IPS DF 4.7 (cell line): ENCODE measurements around the gene BAG5.
"Not testable (repeated sequence)": the region's sequence is repeated elsewhere in the genome, so short reads cannot be mapped to it uniquely, and the experiment has no call there.

Experiments
- DNase-seq: peaks from one replicate; pipeline ENCODE4 v3.0.0-alpha.2; 2013; ENCODE audit warnings: low spot score; ENCODE audit errors: extremely low read depth

Gene BAG5

GRCh38 chr14:103524002-103524935, 38.2 kb downstream of the BAG5 start:
- DNase-seq: no peak

DNA sequence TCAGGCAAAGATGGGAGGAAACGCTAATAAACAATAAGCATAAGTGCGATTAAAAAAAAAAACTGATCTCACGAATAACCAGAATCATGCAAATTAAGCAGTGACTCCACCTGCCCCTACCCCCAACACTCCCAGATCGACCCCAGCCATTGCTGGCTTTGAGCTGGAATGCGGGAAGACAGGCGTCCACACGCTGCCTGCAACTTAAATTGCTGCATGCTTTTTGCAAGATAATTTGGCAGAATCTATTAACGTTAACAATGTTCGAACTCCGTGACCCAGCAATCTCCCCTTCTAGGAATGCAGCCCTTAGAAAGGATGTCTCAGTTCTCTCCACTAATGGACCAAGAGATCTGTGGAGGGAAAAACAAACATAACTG, 38.9 kb downstream of the BAG5 start:
- DNase-seq: no peak

DNA sequence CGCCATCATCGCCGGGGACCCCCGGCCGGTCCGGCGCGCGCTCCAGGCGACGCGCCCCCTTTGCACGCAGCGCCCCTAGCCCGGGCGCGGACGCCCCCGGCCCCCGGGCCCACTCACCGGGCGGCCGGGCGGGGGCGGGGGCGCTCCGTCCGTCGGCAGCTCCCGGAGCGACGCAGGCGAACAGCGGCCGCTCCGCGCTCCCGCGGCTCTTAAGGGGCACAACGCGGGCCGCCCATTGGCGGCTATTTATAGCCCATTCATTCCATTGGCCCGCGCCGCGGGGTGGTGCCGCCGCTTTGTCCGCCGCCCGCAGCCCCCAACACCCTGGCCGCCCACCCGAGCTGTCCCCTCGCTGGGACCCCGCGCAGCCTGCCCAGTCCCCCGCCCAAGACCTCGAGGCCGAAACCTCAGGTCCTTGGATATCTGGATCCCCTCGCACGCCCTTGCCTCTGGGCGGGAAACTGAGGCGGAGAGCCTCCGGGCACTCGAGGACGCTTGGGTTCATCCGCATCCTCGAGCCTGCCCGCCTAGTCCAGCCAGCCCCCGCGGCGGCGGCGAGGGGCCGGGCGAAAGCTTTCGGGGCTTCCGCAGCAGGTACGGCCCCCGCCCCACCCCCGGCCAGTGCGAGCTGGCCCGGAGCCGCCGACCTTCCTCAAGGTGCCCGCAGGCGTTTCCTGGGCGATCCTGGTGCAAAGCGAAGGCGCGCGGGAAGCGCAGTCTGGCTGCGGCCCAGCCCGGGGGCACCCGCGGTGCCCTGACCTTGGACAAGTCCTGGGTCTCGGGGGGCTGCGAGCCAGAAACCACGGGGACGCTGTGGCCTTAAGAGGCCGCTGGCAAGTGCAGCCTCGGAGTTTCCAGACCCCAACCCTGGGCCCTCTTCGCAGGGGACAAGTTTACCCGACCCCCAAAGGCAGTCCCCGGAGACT, 39.5 kb downstream of the BAG5 start, which contains the start of gene CKB:
CKB (minus strand) TSS at position 182 of the 926 bp plus-strand sequence. CDS start 337 bp downstream, outside the sequence.
- DNase-seq: no peak

- no peak for DNase-seq
Observed at GRCh38 chr14:103521951-103522563, 40.4 kb downstream of the BAG5 start.

DNA sequence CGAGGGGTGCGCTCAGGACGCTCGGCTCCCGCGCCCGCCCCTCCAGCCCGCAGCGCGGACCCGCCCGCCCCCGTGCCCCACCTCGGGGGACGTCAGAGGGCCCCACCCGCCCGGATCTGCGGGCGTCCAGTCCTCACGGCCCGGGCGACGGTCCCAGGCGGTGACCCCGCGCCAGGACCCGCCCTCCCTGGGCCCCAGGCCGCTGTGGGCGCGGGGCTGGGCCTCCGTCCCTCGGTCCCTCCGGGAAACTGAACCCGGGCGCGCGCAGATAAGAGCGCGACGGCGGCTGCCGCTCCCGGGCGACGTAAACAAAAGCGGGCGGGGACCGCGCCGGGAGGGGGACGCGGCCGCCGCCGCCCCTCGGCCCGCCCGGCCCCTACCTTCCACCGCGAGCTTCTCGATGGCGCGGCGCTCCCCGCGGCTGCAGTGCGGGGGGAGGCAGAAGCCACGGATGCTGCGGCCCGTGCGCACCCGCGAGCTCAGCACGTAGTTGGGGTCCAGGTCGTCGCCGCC, 41.0 kb downstream of the BAG5 start:
- DNase-seq: no peak

DNA sequence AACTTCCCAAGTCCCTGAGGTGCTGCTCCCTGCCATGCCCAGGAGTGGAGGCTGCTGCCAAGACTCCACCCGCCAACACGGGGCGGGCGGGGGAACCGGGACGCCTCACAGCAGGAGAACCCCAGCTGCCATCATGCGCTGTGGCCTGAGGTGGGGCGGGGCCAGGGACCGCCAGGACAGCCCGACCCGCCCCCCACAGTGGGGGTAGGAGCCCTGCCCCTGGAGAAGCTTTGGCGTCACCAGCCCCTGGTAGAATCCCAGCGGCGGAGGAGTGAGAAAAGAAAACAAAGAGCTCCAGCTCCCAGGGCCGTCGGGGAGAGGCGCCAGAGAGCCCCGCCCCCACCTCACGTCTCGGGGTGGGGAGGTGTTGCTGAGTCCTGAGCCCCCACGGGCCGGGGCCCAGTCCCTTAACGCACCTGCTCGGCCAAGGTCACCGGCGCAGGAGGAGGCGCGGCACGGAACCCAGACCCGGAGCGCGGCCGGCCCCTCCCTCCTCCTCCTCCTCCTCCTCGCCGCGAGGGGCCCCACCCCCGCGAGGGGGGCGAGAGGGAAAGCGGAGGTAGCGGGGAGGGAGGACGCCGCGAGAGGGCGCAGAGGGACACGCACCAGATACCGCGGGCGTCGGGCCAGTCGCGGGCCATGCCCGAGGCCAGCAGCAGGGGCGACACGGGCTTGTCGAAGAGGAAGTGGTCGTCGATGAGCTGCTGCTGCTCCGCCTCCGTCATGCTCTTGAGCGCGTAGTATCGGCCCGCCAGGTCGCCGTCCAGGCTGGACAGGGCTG, 41.6 kb downstream of the BAG5 start:
- no peak for DNase-seq

- no peak for DNase-seq
Observed at GRCh38 chr14:103520269-103520656, 42.2 kb downstream of the BAG5 start.

DNA sequence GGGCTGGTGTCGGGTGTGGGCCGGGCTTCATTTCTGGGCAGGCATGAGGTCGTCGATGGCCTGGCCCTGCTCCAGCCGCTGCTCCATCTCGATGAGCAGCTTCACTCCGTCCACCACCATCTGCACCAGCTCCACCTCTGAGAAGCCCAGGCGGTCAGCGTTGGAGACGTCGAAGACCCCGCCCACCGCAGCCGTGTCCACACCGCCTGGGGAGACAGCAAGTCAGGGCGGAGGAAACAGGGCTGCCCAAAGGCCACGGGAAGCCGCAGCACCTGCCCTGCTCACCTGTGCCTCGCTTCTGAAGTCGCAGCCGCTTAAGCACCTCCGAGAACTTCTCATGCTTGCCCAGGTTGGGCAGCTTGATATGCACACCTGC, 42.6 kb downstream of the BAG5 start:
- DNase-seq: no peak

- no peak for DNase-seq
Observed at GRCh38 chr14:103519043-103519836, 43.2 kb downstream of the BAG5 start.

GRCh38 chr14:103518422-103519042, 43.9 kb downstream of the BAG5 start:
- DNase-seq: no peak

DNA sequence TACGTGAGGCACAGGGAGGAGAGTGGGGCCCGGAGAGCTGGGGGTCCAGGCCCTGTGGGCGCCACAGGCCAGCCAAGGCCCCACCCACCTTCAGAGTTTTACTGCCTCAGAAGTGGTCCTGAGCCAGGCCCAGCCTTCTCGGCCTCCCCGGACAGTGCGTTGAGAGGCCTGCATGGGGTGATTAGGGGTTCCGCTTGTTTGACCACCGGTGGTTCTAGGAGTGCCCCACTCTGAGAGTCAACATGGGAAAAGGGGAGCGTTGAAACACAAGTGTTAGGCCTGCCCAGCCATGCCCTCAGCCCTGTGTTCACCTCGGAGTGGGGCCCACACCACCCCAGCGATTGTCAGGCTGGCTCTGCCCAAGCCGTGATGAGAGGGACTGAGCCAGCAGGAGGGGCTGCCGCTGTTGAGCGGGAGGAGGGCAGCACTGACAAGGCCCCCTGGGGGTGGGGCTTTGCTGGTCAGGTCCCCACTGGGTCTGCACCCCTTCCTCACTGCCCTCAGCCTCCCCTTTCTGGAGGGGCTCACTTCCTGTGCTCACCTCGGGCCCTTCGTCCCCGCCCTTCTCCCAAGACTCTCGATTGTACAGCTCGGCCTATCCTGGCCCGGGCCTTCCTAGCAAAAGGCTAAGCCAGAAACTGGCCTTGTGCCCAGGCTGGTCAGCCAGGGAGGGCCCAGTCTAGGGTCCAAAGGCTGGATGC, 44.6 kb downstream of the BAG5 start:
- no peak for DNase-seq

- DNase-seq: no peak
Observed at GRCh38 chr14:103517174-103517566, 45.3 kb downstream of the BAG5 start.

GRCh38 chr14:103516426-103517173, 45.9 kb downstream of the BAG5 start:
- DNase-seq: no peak

DNA sequence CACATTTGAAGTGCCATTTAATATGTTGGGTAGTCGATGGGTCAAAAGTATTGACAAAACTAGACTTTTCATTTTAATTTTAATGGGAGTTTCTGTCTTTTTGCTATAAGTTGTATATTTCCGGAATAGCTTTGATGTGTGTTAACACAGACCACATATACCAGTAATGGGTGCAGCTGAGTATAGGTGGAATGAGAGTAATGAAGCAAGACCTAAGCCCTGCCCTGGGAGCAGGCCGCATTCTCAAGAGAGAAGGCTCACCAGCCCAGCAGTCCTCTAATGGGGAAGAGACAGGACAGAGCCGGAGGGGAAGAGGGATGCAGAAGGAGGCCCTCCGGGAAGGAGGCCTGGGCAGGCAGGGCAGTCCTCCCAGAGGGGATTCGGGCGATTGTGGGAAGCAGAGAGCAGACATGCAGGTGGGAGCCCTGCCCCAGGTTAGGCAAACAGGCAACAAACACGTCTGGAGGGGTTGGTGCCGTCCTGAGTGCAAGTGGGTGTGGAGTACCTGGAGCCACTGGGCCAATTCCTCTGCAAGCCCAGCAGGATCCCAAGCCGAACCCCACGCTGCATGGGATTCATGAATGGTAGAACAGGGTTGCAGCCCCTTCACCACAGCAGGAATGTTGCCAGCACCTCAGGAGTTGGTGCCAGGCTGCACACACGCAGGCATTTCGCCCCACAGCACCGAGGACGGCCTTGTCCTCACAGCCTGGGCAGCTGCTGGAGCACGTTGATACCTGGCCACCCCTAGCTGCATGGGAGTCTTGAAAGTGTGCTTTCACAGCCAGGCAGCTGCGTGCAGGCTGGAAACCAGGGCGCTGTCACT, 47.6 kb downstream of the BAG5 start:
- DNase-seq: no peak

GRCh38 chr14:103512701-103513611, 49.5 kb downstream of the BAG5 start:
- no peak for DNase-seq

- DNase-seq: not testable (repeated sequence)
Observed at GRCh38 chr14:103512180-103512579, 50.3 kb downstream of the BAG5 start.
